CD4-positive, alpha-beta T cell (primary cell): Measurements from ENCODE around the gene TRIM4. TPM values are rescaled to one million over a fixed set of nuclear protein-coding genes. Genes with fewer than 3 reads are reported as not detected.

Experiments
- ATAC-seq: fragments of 200-7000 bp; cut with Tn5 transposase; one replicate; pipeline ENCODE4 v1.10.0; 2022; ENCODE audit warnings: mild to moderate bottlenecking; ENCODE audit not compliant: poor library complexity
- CTCF ChIA-PET: fragments of 350-600 bp; sonication (Branson Sonifier 250); formaldehyde crosslinking; loops from one replicate; lab custom pipeline; 2021; ENCODE audit warnings: antibody characterized with exemption, inconsistent platforms; lab: Charles Lee
- POLR2A ChIA-PET: fragments of 350-600 bp; sonication (Branson Sonifier 250); formaldehyde crosslinking; loops from one replicate; lab custom pipeline; 2021; ENCODE audit warnings: antibody characterized with exemption, inconsistent platforms; lab: Charles Lee
- DNase-seq, 14 experiments: peaks; one replicate each; pipeline ENCODE4 v3.0.0-alpha.2; 2013 to 2020; ENCODE audit warnings: mixed read lengths in 2 of 14
- H3K27ac ChIP-seq, 2 donors: one replicate each; pipeline versions ENCODE4 v1.5.1 to v1.7.0; 2013; ENCODE audit warnings: low read length in 2 of 2, low read depth in 1 of 2, mild to moderate bottlenecking in 1 of 2
- H3K27me3 ChIP-seq, 2 experiments: 1 replicate in 1 of 2; 2 replicates in 1 of 2; pipeline versions ENCODE4 v1.6.1 to v1.7.0; 2013; ENCODE audit warnings: low read length in 2 of 2, control low read depth in 1 of 2, mild to moderate bottlenecking in 1 of 2, moderate library complexity in 1 of 2; ENCODE audit not compliant: insufficient read depth in 2 of 2, control insufficient read depth in 1 of 2
- H3K36me3 ChIP-seq: one replicate; pipeline ENCODE4 v1.6.1; 2013; ENCODE audit warnings: low read length, control low read depth; ENCODE audit not compliant: insufficient read depth
- H3K4me1 ChIP-seq: one replicate; pipeline ENCODE4 v1.6.1; 2013; ENCODE audit warnings: low read length, control low read depth; ENCODE audit not compliant: insufficient read depth
- H3K4me3 ChIP-seq: one replicate; pipeline ENCODE4 v1.5.1; 2013; ENCODE audit warnings: mild to moderate bottlenecking, low read length, moderate library complexity
- H3K9me3 ChIP-seq, 2 experiments: 1 replicate in 1 of 2; 2 replicates in 1 of 2; pipeline versions ENCODE4 v1.6.1 to v1.7.0; 2013; ENCODE audit warnings: low read length in 2 of 2, mild to moderate bottlenecking in 2 of 2, control low read depth in 1 of 2, moderate library complexity in 1 of 2; ENCODE audit not compliant: control insufficient read depth in 1 of 2, insufficient read depth in 1 of 2
- H3K27ac Mint-ChIP-seq: one replicate; pipeline ENCODE4 v1.8.0; 2020; ENCODE audit warnings: mixed read lengths
- H3K27me3 Mint-ChIP-seq: one replicate; pipeline ENCODE4 v1.8.0; 2021; ENCODE audit warnings: mixed read lengths
- H3K36me3 Mint-ChIP-seq: one replicate; pipeline ENCODE4 v1.8.0; 2021; ENCODE audit warnings: low read depth, mixed read lengths
- H3K4me1 Mint-ChIP-seq: one replicate; pipeline ENCODE4 v1.8.0; 2021; ENCODE audit warnings: low read depth, mixed read lengths
- H3K4me3 Mint-ChIP-seq: one replicate; pipeline ENCODE4 v1.8.0; 2020; ENCODE audit warnings: mild to moderate bottlenecking, mixed read lengths
- H3K9me3 Mint-ChIP-seq: one replicate; pipeline ENCODE4 v1.8.0; 2020; ENCODE audit warnings: mixed read lengths
- CTCF ChIP-seq: fragments of 200-600 bp; IDR thresholded peaks from one replicate; pipeline ENCODE4 v1.8.0; 2022; ENCODE audit warnings: antibody characterized with exemption, mild to moderate bottlenecking
- intact Hi-C, 2 experiments: fragments of 100-400 bp; cut with DNase I in 1 of 2; cut with micrococcal nuclease in 1 of 2; formaldehyde crosslinking; loops; one replicate each; pipeline versions ENCODE4 v1.15.1 to v1.9.0; 2023 to 2025; cut with DNase I, micrococcal nuclease
- total RNA-seq, 174 experiments: library from RNA in 2 of 174; stranded (reverse) in 2 of 174; gene quantifications; one replicate each; pipeline ENCODE4 v1.2.3 and lab custom pipeline; 2021 to 2026

Gene TRIM4
- total RNA-seq, 2 experiments from 2014 or later = 22.8 to 23.1 TPM

DNA sequence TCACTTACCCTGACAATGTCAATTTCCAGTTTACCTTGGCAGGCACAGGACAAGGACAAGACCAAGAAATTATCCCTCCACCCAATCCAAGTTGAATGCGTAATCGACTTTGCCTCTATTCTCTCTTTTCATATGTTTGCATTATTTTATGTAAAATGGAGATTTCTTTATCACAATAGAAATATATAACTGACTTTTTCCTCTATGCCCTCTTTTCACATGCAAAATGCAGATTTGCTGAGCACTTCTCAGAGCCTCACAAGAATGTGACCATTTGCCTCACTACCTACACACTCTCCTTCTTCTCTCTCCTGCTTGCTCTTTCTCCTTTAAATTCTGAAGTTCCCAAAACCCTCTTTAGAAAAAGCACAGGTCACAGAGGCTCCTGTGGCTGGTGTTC lies 76.4 kb downstream of the TRIM4 start:
- Mint-ChIP-seq H3K4me3 (no peak overlapping the region), H3K27ac (no peak overlapping the region), H3K27me3 (peaks cover 3% of the 10 kb centered on the region), H3K4me1 (peaks cover 2% of the 10 kb centered on the region), H3K9me3 (no peaks in the 10 kb centered on the region), H3K36me3 (no peaks in the 10 kb centered on the region)
- Histone ChIP-seq H3K9me3 (no peaks in the 10 kb centered on the region), H3K27me3 (no peaks in the 10 kb centered on the region), H3K4me1 (no peaks in the 10 kb centered on the region), H3K4me3 (no peak overlapping the region), H3K27ac (no peak overlapping the region), H3K36me3 (no peaks in the 10 kb centered on the region)
- POLR2A ChIA-PET = no interaction called here
- ATAC-seq (no peak), DNase-seq (no peak)
- no peak for TF ChIP-seq CTCF
- intact Hi-C loops = no loop called here
- CTCF ChIA-PET = no interaction called here

Other genes starting within 250 kb of the TRIM4 start
- not detected for gene CYP3A5, start 239.5 kb downstream of the TRIM4 start, total RNA-seq
- not detected for gene CYP3A7, start 184.3 kb downstream of the TRIM4 start, total RNA-seq
- gene CYP3A4, start 135.3 kb downstream of the TRIM4 start, total RNA-seq = not detected
- not detected for gene CYP3A43, start 91.5 kb downstream of the TRIM4 start, total RNA-seq
- not detected for gene OR2AE1, start 42.5 kb downstream of the TRIM4 start, total RNA-seq
- gene GJC3, start 10.1 kb upstream of the TRIM4 start, total RNA-seq = under 1 TPM; 0.25 to 0.36 TPM
- not detected for gene AZGP1, start 56.5 kb upstream of the TRIM4 start, total RNA-seq
- 10 to 100 TPM; 42.3 to 45.0 TPM for gene ZKSCAN1, start 96.1 kb upstream of the TRIM4 start, total RNA-seq
- gene ZSCAN21, start 130.2 kb upstream of the TRIM4 start, total RNA-seq = 1 to 10 TPM; 2.0 to 2.7 TPM
- 10 to 100 TPM; 38.3 to 40.3 TPM for gene ZNF3, start 162.2 kb upstream of the TRIM4 start, total RNA-seq
- gene COPS6, start 169.4 kb upstream of the TRIM4 start, total RNA-seq = 10 to 100 TPM; 79.0 to 83.9 TPM
- 10 to 100 TPM; 54.5 to 56.0 TPM for gene MCM7, start 181.9 kb upstream of the TRIM4 start, total RNA-seq
- 1 to 10 TPM; 2.8 to 4.0 TPM for gene AP4M1, start 182.1 kb upstream of the TRIM4 start, total RNA-seq
- 10 to 100 TPM; 34.8 to 37.4 TPM for gene TAF6, start 199.8 kb upstream of the TRIM4 start, total RNA-seq
- gene CNPY4, start 200.1 kb upstream of the TRIM4 start, total RNA-seq = 10 to 100 TPM; 22.5 to 25.6 TPM
- gene MBLAC1, start 207.4 kb upstream of the TRIM4 start, total RNA-seq = 1 to 10 TPM; 3.7 to 4.4 TPM
- gene LAMTOR4, start 229.4 kb upstream of the TRIM4 start, total RNA-seq = 100 to 1,000 TPM; 107 to 125 TPM
- 10 to 100 TPM; 37.9 to 42.6 TPM for gene TRAPPC14, start 239.2 kb upstream of the TRIM4 start, total RNA-seq
- gene GAL3ST4, start 249.1 kb upstream of the TRIM4 start, total RNA-seq = 10 to 100 TPM; 12.7 to 13.2 TPM